ENCODE measurements around the gene TMEM191C. TPM values are rescaled to one million over a fixed set of nuclear protein-coding genes. Genes with fewer than 3 reads are reported as not detected.

TMEM191C gene
- total and polyA plus RNA-seq, 2 of the 8 experiments (the other 6 are each of a cell fraction or from before 2014, with no cell fraction given), result 0.74 to 2.6 TPM

DNA sequence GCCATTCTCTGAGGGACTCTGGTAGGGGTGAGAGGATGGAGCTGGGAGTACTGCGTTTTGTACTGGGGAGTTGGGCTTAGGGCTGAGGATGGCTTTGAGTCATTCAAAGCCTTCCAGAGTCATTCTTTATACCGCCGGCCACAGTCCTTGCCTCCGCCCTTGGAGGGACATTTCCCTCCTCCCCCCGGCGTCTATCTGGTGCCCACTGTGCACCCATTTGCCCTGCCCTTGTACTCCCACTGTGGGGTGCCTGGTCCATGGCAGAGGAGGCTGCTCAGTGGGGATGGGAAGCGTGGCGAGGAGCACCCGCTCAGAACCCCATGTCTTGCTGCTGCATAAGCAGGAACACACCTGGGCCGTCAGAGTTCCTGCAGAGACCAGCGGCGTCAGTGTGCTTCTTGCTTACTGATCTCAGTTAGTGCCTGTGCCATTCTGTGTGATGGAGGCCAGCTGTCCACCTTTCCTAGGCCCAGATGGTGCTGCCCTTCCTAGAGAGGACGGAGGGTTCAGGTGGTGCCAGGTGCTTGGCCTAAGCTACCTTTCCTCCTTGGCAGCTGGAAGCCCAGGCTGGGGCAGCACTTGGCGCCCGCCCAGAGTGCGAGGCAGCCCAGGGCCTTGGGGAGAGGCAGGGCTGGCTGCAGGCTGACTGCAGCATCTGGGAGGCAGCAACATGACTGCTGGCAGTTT lies 23.3 kb upstream of the TMEM191C start:
- CTCF ChIA-PET (ENCODE audit: partially characterized antibody), result interaction anchor here (1.2 kb wide), 1 partner anchor 12 kb away, joined by 7 read pairs; no protein-coding TSS in a partner anchor
- no peak for TF ChIP-seq POLR2A (IDR thresholded peaks at IDR 0.05; ENCODE audit: control extremely low read depth in 1 of 2, low read depth in 2 of 2, low read length in 2 of 2)
- TF ChIP-seq RFX5 (IDR thresholded peaks at IDR 0.05; ENCODE audit: borderline replicate concordance, low read depth, low read length), result no peak
- TF ChIP-seq, protein P1, sequence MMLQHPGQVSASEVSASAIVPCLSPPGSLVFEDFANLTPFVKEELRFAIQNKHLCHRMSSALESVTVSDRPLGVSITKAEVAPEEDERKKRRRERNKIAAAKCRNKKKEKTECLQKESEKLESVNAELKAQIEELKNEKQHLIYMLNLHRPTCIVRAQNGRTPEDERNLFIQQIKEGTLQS (IDR thresholded peaks at IDR 0.05; ENCODE audit: insufficient read depth, low read depth, low read length), result no peak
- no peak for TF ChIP-seq SAP30 (IDR thresholded peaks at IDR 0.05; ENCODE audit: insufficient read depth, insufficient replicate concordance, low read length)
- TF ChIP-seq, protein P2, sequence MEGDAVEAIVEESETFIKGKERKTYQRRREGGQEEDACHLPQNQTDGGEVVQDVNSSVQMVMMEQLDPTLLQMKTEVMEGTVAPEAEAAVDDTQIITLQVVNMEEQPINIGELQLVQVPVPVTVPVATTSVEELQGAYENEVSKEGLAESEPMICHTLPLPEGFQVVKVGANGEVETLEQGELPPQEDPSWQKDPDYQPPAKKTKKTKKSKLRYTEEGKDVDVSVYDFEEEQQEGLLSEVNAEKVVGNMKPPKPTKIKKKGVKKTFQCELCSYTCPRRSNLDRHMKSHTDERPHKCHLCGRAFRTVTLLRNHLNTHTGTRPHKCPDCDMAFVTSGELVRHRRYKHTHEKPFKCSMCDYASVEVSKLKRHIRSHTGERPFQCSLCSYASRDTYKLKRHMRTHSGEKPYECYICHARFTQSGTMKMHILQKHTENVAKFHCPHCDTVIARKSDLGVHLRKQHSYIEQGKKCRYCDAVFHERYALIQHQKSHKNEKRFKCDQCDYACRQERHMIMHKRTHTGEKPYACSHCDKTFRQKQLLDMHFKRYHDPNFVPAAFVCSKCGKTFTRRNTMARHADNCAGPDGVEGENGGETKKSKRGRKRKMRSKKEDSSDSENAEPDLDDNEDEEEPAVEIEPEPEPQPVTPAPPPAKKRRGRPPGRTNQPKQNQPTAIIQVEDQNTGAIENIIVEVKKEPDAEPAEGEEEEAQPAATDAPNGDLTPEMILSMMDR (IDR thresholded peaks at IDR 0.05; ENCODE audit: control extremely low read depth in 1 of 3, insufficient read depth in 1 of 3, low read depth in 1 of 3, low read length in 3 of 3), result no peak
- TF ChIP-seq NANOG (IDR thresholded peaks at IDR 0.05; ENCODE audit: insufficient read depth, low read depth, low read length, poor library complexity, severe bottlenecking), result no peak
- no peak for TF ChIP-seq CBX5 (IDR thresholded peaks at IDR 0.05; ENCODE audit: low read depth, low read length)
- no peak for TF ChIP-seq BCL11A (IDR thresholded peaks at IDR 0.05; ENCODE audit: low read depth in 2 of 2, low read length in 2 of 2)

More for the DNA sequence above, 23.3 kb upstream of the TMEM191C start:
- peak overlapping the region; percentile 93; the same call in 1 of the 2 replicates for H2AK5ac ChIP-seq (ENCODE audit: low read depth, low read length)
- H4K91ac ChIP-seq (replicated peaks; ENCODE audit: insufficient read length, low read length), result peak overlapping the region; percentile 15
- H3K9me3 ChIP-seq (ENCODE audit: insufficient read depth in 2 of 2, low read depth in 1 of 2, low read length in 1 of 2), result no peaks in the 10 kb centered on the region
- POLR2A ChIA-PET (ENCODE audit: partially characterized antibody), result no interaction called here
- no peak overlapping the region for H2BK120ac ChIP-seq (replicated peaks; ENCODE audit: low read depth, low read length)
- no peak overlapping the region for H3K23ac ChIP-seq (ENCODE audit: insufficient read length)
- H3K79me2 ChIP-seq (ENCODE audit: control insufficient read depth in 1 of 2, insufficient read depth in 2 of 2, low read length in 2 of 2), result no peaks in the 10 kb centered on the region
- peaks cover 3 to 13% (median 8%) of the 10 kb centered on the region in 4 experiments for H3K4me1 ChIP-seq (replicated peaks in 1 of 4; ENCODE audit: control insufficient read depth in 3 of 4, insufficient read depth in 4 of 4, low read length in 3 of 4)
- no peak overlapping the region for H3K9ac ChIP-seq (replicated peaks in 1 of 4; ENCODE audit: extremely low read depth in 1 of 4, low read depth in 3 of 4, low read length in 3 of 4)
- H3K18ac ChIP-seq (ENCODE audit: extremely low read depth, low read length), result peak overlapping the region; percentile 60; the same call in 1 of the 2 replicates
- peak overlapping the region; percentile 27; the same call in 1 of the 2 replicates for H2BK12ac ChIP-seq (ENCODE audit: low read depth, low read length)
- no peak overlapping the region for H3K56ac ChIP-seq (replicated peaks; ENCODE audit: insufficient read length, low read depth, low read length)
- H3K4me3 ChIP-seq (ENCODE audit: extremely low read depth in 1 of 4, insufficient read depth in 2 of 4, low read depth in 3 of 4, low read length in 4 of 4), result no peak overlapping the region
- no peak overlapping the region for H2AFZ ChIP-seq (ENCODE audit: low read length)
- H3K36me3 ChIP-seq (ENCODE audit: control insufficient read depth in 2 of 4, insufficient read depth in 4 of 4, low read length in 3 of 4), result peaks cover 0 to 21% (median 3%) of the 10 kb centered on the region in 4 experiments; a peak in 5 of 8 replicates
- no peaks in the 10 kb centered on the region for H3K27me3 ChIP-seq (replicated peaks in 1 of 4; ENCODE audit: control insufficient read depth in 3 of 4, extremely low read depth in 1 of 4, insufficient read depth in 3 of 4, low read length in 3 of 4)
- H4K5ac ChIP-seq (ENCODE audit: insufficient read length, low read depth, low read length), result no peak overlapping the region
- H2BK15ac ChIP-seq (ENCODE audit: low read length), result no peak overlapping the region
- DNase-seq (ENCODE audit: low read depth in 1 of 2, low spot score in 2 of 2) (peak in 1 of 2 experiments; percentile 49), FAIRE-seq (no peak)
- H3K4ac ChIP-seq (replicated peaks; ENCODE audit: insufficient read length, low read depth, low read length), result no peak overlapping the region
- 0 out of 4 replicates have a peak overlapping the region, but pooled peaks of 1 of the 2 experiments have one; percentile 10 for H3K4me2 ChIP-seq (ENCODE audit: insufficient read depth in 1 of 2, low read depth in 2 of 2, low read length in 2 of 2)
- no peak overlapping the region for H3K14ac ChIP-seq (ENCODE audit: insufficient read length)
- H4K20me1 ChIP-seq (replicated peaks in 1 of 2; ENCODE audit: control insufficient read depth in 1 of 2, insufficient read depth in 2 of 2, low read length in 2 of 2), result peaks cover 2 to 16% of the 10 kb centered on the region in 2 experiments
- 0 out of 2 replicates have a peak overlapping the region, but pooled peaks have one; percentile 19 for H3K27ac ChIP-seq (ENCODE audit: low read depth, low read length)
- H3K23me2 ChIP-seq (ENCODE audit: low read depth, low read length), result peaks cover 2% of the 10 kb centered on the region; the same call in 1 of the 2 replicates
- peaks cover 11% of the 10 kb centered on the region for H3K79me1 ChIP-seq (ENCODE audit: low read depth, low read length)
- 0 out of 2 replicates have a peak overlapping the region, but pooled peaks have one; percentile 34 for H2BK20ac ChIP-seq (ENCODE audit: low read length)
- H2BK5ac ChIP-seq (ENCODE audit: low read depth, low read length), result peak overlapping the region; percentile 80
- no peak overlapping the region for H4K8ac ChIP-seq (ENCODE audit: extremely low read depth, insufficient read depth, low read length)
- 93% methylated on average over 15 of the region's 16 CpGs; no CpG with 5 or more reads in 1 of the 2 experiments for WGBS, 2 experiments (ENCODE audit: extremely low coverage in 1 of 2, insufficient coverage in 1 of 2, insufficient read length in 1 of 2, insufficient replicate concordance in 2 of 2, low coverage in 1 of 2, low lambda C conversion rate in 2 of 2, missing lambda C conversion rate in 1 of 2)
